Liver (tissue), 9 donors: ENCODE data around the gene MIF4GD. TPM values are rescaled to one million over a fixed set of nuclear protein-coding genes. Genes with fewer than 3 reads are reported as not detected.
A peak's percentile ranks its signal among the peaks of the same experiment; 100 is the strongest.

Experiments
- DNase-seq: peaks from one replicate; pipeline ENCODE4 v3.0.0-alpha.2; 2017; ENCODE audit warnings: low spot score
- H3K27ac ChIP-seq, 2 donors: one replicate each; pipeline ENCODE4 v1.7.0; 2013; ENCODE audit warnings: inconsistent platforms in 2 of 2, low read length in 2 of 2, control low read depth in 1 of 2, low read depth in 1 of 2, mild to moderate bottlenecking in 1 of 2
- H3K27me3 ChIP-seq, 4 donors: one replicate each; pipeline versions ENCODE4 v1.6.1 to v1.7.0; 2013; ENCODE audit warnings: low read length in 3 of 4, inconsistent platforms in 1 of 4, mild to moderate bottlenecking in 1 of 4, moderate library complexity in 1 of 4; ENCODE audit not compliant: control insufficient read depth in 4 of 4, insufficient read depth in 4 of 4
- H3K36me3 ChIP-seq, 4 donors: one replicate each; pipeline versions ENCODE4 v1.6.1 to v1.7.0; 2013; ENCODE audit warnings: low read length in 3 of 4, mild to moderate bottlenecking in 3 of 4, low read depth in 1 of 4, moderate library complexity in 1 of 4; ENCODE audit not compliant: control insufficient read depth in 4 of 4, insufficient read depth in 3 of 4
- H3K4me1 ChIP-seq, 4 donors: one replicate each; pipeline versions ENCODE4 v1.6.1 to v1.7.0; 2013; ENCODE audit warnings: low read length in 3 of 4, mild to moderate bottlenecking in 3 of 4, moderate library complexity in 1 of 4; ENCODE audit not compliant: control insufficient read depth in 4 of 4, insufficient read depth in 4 of 4
- H3K4me3 ChIP-seq, 3 donors: one replicate each; pipeline versions ENCODE4 v1.6.1 to v1.7.0; 2013; ENCODE audit warnings: low read length in 3 of 3, control low read depth in 1 of 3, low read depth in 1 of 3, mild to moderate bottlenecking in 1 of 3
- H3K9ac ChIP-seq, 2 donors: one replicate each; pipeline ENCODE4 v1.7.0; 2013; ENCODE audit warnings: low read length in 2 of 2, mild to moderate bottlenecking in 2 of 2, moderate library complexity in 2 of 2, control low read depth in 1 of 2, low read depth in 1 of 2
- H3K9me3 ChIP-seq, 4 donors: one replicate each; pipeline versions ENCODE4 v1.6.1 to v1.7.0; 2013; ENCODE audit warnings: low read length in 3 of 4; ENCODE audit not compliant: control insufficient read depth in 4 of 4
- CTCF ChIP-seq: fragments of 150-350 bp; IDR thresholded peaks from 2 replicates; pipeline ENCODE4 v1.5.1; 2017; ENCODE audit warnings: improper control_type of control experiment, low read depth, low read length; ENCODE audit not compliant: missing input control
- FOXA1 ChIP-seq: IDR thresholded peaks from 2 replicates; pipeline ENCODE4 v1.6.1; 2016; ENCODE audit warnings: antibody characterized with exemption
- FOXA2 ChIP-seq: IDR thresholded peaks from 2 replicates; pipeline ENCODE4 v1.6.1; 2016; ENCODE audit warnings: antibody characterized with exemption
- GABPA ChIP-seq, 2 donors: IDR thresholded peaks in 1 of 2; conservative IDR thresholded peaks in 1 of 2; 2 replicates each; pipeline ENCODE4 v1.6.1; 2016; ENCODE audit warnings: antibody characterized with exemption in 2 of 2, mild to moderate bottlenecking in 1 of 2, moderate library complexity in 1 of 2
- HNF4A ChIP-seq, 2 donors: conservative IDR thresholded peaks; 2 replicates each; pipeline ENCODE4 v1.6.1; 2016; ENCODE audit warnings: antibody characterized with exemption in 2 of 2, mild to moderate bottlenecking in 2 of 2
- HNF4G ChIP-seq: IDR thresholded peaks from 2 replicates; pipeline ENCODE4 v1.6.1; 2016; ENCODE audit warnings: antibody characterized with exemption
- JUND ChIP-seq, 2 donors: IDR thresholded peaks; 2 replicates each; pipeline ENCODE4 v1.6.1; 2016; ENCODE audit warnings: antibody characterized with exemption in 2 of 2
- NR2F2 ChIP-seq: IDR thresholded peaks from 2 replicates; pipeline ENCODE4 v1.6.1; 2016; ENCODE audit warnings: antibody characterized with exemption
- RAD21 ChIP-seq, 2 donors: IDR thresholded peaks; 2 replicates each; pipeline ENCODE4 v1.6.1; 2016; ENCODE audit warnings: antibody characterized with exemption in 2 of 2, mild to moderate bottlenecking in 2 of 2
- RXRA ChIP-seq, 2 donors: IDR thresholded peaks; 2 replicates each; pipeline ENCODE4 v1.6.1; 2017 to 2018; ENCODE audit warnings: antibody characterized with exemption in 2 of 2, mild to moderate bottlenecking in 1 of 2
- SP1 ChIP-seq: IDR thresholded peaks from 2 replicates; pipeline ENCODE4 v1.6.1; 2018; ENCODE audit warnings: antibody characterized with exemption, mild to moderate bottlenecking
- TAF1 ChIP-seq: conservative IDR thresholded peaks from 2 replicates; pipeline ENCODE4 v1.6.1; 2016; ENCODE audit warnings: antibody characterized with exemption, mild to moderate bottlenecking
- YY1 ChIP-seq: IDR thresholded peaks from 2 replicates; pipeline ENCODE4 v1.6.1; 2016; ENCODE audit warnings: antibody characterized with exemption, mild to moderate bottlenecking
- ZBTB33 ChIP-seq: IDR thresholded peaks from 2 replicates; pipeline ENCODE4 v1.6.1; 2016; ENCODE audit warnings: antibody characterized with exemption
- WGBS: extraction: QIAGEN DNeasy Blood & Tissue Kit; methylation state at CpG from one replicate; pipeline ENCODE4 v1.1.7; 2013; 5-methylcytosine and 5-hydroxymethylcytosine counted together
- polyA plus RNA-seq, 2 donors: library from polyadenylated mRNA; stranded (reverse) in 1 of 2; unstranded in 1 of 2; fragments of 200-250 nt in 1 of 2; fragments of >200 nt in 1 of 2; fragmentation: Nextera tagmentation in 1 of 2; extraction: Ambion mirVana in 1 of 2; gene quantifications; one replicate each; pipeline versions ENCODE4 v1.2.1 to v1.2.3, GENCODE V29; 2013 to 2015
- total RNA-seq, 2 donors: library from RNA; depleted of rRNA; stranded (reverse); fragments of >200 nt; gene quantifications; one replicate each; pipeline ENCODE4 v1.2.3, GENCODE V29; 2014
- TF ChIP-seq, protein P1 (sequence below): IDR thresholded peaks from 2 replicates; pipeline ENCODE4 v1.6.1; 2016; ENCODE audit warnings: antibody characterized with exemption
- TF ChIP-seq, protein P2 (sequence below): IDR thresholded peaks from 2 replicates; pipeline ENCODE4 v1.6.1; 2016; ENCODE audit warnings: antibody characterized with exemption
- TF ChIP-seq, protein P3 (sequence below): IDR thresholded peaks from 2 replicates; pipeline ENCODE4 v1.6.1; 2016; ENCODE audit warnings: antibody characterized with exemption, mild to moderate bottlenecking
- donor health status: healthy.
- donor health status: healthy.
- donor health status: healthy.
- donor health status: healthy.
- donor health status: healthy.

MIF4GD gene
- total and polyA plus RNA-seq, 4 donors = 6.2 to 13.6 (median 9.7) TPM

- Histone ChIP-seq H3K27me3 (no peaks in the 10 kb centered on the region), H3K36me3 (peaks cover 0 to 6% (median 0%) of the 10 kb centered on the region in 4 donors), H3K4me1 (peaks cover 0 to 10% (median 7%) of the 10 kb centered on the region in 4 donors), H3K9me3 (no peaks in the 10 kb centered on the region), H3K9ac (peak overlapping the region; percentile 57 to 58), H3K27ac (peak overlapping the region; percentile 75 to 87), H3K4me3 (peak overlapping the region; percentile 58 to 92 (median 91))
- TF ChIP-seq HNF4A (conservative IDR thresholded peaks at IDR 0.05) (no peak), FOXA1 (no peak), RXRA (IDR thresholded peaks at IDR 0.05) (peak in 1 of 2 donors; percentile 8), GABPA (IDR thresholded peaks at IDR 0.05 in 1 of 2, conservative IDR thresholded peaks at IDR 0.05 in 1 of 2) (no peak), NR2F2 (no peak), FOXA2 (no peak), YY1 (no peak)
- DNase-seq = peak; percentile 57
- WGBS = under 1% methylated on average over 14 of the region's 14 CpGs
These were observed 17.7 kb upstream of the MIF4GD start for GRCh38 chr17:75288770-75289114.

DNA sequence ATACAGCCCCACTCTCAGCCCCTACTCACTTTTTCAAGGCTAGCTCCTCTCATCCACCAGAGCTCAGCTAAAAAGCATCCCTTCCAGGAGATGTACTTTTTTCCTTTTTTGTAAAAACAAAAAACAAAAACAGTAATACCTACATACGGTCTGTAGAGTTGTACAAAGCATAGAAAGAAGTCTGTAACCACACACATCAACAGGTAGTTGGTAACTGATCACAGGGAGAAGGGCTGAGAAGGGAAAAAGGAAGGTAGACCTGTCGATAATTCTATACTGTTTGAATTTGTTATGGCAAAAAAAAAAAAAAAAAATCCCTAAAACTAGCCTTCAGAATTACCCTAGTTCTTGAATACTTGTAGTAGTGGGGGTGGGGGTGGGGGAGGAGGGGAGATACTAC lies 17.3 kb upstream of the MIF4GD start:
- H3K36me3 ChIP-seq = peaks cover 0 to 6% (median 0%) of the 10 kb centered on the region in 4 donors
- peak overlapping the region; percentile 58 to 92 (median 91) for H3K4me3 ChIP-seq
- H3K27ac ChIP-seq = peak overlapping the region; percentile 75 to 87
- no peaks in the 10 kb centered on the region for H3K27me3 ChIP-seq
- no peak for DNase-seq
- TF ChIP-seq ZBTB33 = no peak
- TF ChIP-seq NR2F2 = no peak
- TF ChIP-seq RAD21 (IDR thresholded peaks at IDR 0.05) = no peak
- TF ChIP-seq, protein P1, sequence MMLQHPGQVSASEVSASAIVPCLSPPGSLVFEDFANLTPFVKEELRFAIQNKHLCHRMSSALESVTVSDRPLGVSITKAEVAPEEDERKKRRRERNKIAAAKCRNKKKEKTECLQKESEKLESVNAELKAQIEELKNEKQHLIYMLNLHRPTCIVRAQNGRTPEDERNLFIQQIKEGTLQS = no peak
- H3K9ac ChIP-seq = peak overlapping the region in 1 of 2 donors; percentile 57
- peaks cover 0 to 10% (median 7%) of the 10 kb centered on the region in 4 donors for H3K4me1 ChIP-seq
- no peaks in the 10 kb centered on the region for H3K9me3 ChIP-seq
- WGBS = 20% methylated on average over 2 of the region's 2 CpGs

GRCh38 chr17:75287221-75287620 lies 16.2 kb upstream of the MIF4GD start:
- Histone ChIP-seq H3K36me3 (peaks cover 0 to 8% (median 0%) of the 10 kb centered on the region in 4 donors), H3K4me3 (no peak overlapping the region), H3K9me3 (no peaks in the 10 kb centered on the region), H3K27ac (no peak overlapping the region), H3K4me1 (peaks cover 0 to 10% (median 7%) of the 10 kb centered on the region in 4 donors), H3K9ac (no peak overlapping the region), H3K27me3 (no peaks in the 10 kb centered on the region)
- TF ChIP-seq YY1 (no peak), FOXA2 (no peak), HNF4A (conservative IDR thresholded peaks at IDR 0.05) (no peak), SP1 (no peak), RAD21 (IDR thresholded peaks at IDR 0.05) (no peak), NR2F2 (no peak), RXRA (IDR thresholded peaks at IDR 0.05) (no peak), CTCF (no peak), HNF4G (no peak), FOXA1 (no peak), JUND (IDR thresholded peaks at IDR 0.05) (no peak), ZBTB33 (no peak), GABPA (IDR thresholded peaks at IDR 0.05 in 1 of 2, conservative IDR thresholded peaks at IDR 0.05 in 1 of 2) (no peak), TAF1 (no peak)
- TF ChIP-seq, protein P1 = no peak
- TF ChIP-seq, protein P2, sequence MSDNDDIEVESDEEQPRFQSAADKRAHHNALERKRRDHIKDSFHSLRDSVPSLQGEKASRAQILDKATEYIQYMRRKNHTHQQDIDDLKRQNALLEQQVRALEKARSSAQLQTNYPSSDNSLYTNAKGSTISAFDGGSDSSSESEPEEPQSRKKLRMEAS = no peak
- TF ChIP-seq, protein P3, sequence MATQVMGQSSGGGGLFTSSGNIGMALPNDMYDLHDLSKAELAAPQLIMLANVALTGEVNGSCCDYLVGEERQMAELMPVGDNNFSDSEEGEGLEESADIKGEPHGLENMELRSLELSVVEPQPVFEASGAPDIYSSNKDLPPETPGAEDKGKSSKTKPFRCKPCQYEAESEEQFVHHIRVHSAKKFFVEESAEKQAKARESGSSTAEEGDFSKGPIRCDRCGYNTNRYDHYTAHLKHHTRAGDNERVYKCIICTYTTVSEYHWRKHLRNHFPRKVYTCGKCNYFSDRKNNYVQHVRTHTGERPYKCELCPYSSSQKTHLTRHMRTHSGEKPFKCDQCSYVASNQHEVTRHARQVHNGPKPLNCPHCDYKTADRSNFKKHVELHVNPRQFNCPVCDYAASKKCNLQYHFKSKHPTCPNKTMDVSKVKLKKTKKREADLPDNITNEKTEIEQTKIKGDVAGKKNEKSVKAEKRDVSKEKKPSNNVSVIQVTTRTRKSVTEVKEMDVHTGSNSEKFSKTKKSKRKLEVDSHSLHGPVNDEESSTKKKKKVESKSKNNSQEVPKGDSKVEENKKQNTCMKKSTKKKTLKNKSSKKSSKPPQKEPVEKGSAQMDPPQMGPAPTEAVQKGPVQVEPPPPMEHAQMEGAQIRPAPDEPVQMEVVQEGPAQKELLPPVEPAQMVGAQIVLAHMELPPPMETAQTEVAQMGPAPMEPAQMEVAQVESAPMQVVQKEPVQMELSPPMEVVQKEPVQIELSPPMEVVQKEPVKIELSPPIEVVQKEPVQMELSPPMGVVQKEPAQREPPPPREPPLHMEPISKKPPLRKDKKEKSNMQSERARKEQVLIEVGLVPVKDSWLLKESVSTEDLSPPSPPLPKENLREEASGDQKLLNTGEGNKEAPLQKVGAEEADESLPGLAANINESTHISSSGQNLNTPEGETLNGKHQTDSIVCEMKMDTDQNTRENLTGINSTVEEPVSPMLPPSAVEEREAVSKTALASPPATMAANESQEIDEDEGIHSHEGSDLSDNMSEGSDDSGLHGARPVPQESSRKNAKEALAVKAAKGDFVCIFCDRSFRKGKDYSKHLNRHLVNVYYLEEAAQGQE = no peak
- 93% methylated on average over 9 of the region's 9 CpGs for WGBS
- DNase-seq = no peak
